Lung (tissue), 12 donors: ENCODE measurements around the gene FAM20B. TPM values are rescaled to one million over a fixed set of nuclear protein-coding genes. Genes with fewer than 3 reads are reported as not detected.

Experiments
- ATAC-seq: fragments of 200-7000 bp; cut with Tn5 transposase; one replicate; pipeline ENCODE4 v1.9.1; 2020; ENCODE audit warnings: moderate number of reproducible peaks; ENCODE audit not compliant: insufficient read depth, low FRiP score
- DNase-seq, 3 donors: peaks; one replicate each; pipeline ENCODE4 v3.0.0-alpha.2; 2013 to 2017
- H3K27ac ChIP-seq, 2 donors: one replicate each; pipeline ENCODE4 v1.5.1; 2013; ENCODE audit warnings: mild to moderate bottlenecking in 2 of 2, moderate library complexity in 2 of 2, control low read depth in 1 of 2, inconsistent platforms in 1 of 2, low read depth in 1 of 2, low read length in 1 of 2
- H3K27me3 ChIP-seq, 3 donors: one replicate each; pipeline ENCODE4 v1.5.1; 2013; ENCODE audit warnings: low read length in 2 of 3; ENCODE audit not compliant: control insufficient read depth in 3 of 3, insufficient read depth in 3 of 3
- H3K36me3 ChIP-seq, 4 donors: one replicate each; pipeline ENCODE4 v1.5.1; 2013; ENCODE audit warnings: low read length in 4 of 4, mild to moderate bottlenecking in 1 of 4, moderate library complexity in 1 of 4; ENCODE audit not compliant: control insufficient read depth in 4 of 4, insufficient read depth in 4 of 4
- H3K4me1 ChIP-seq, 5 donors: one replicate each; pipeline ENCODE4 v1.5.1; 2013; ENCODE audit warnings: low read length in 5 of 5, mild to moderate bottlenecking in 2 of 5, moderate library complexity in 1 of 5; ENCODE audit not compliant: control insufficient read depth in 5 of 5, insufficient read depth in 5 of 5
- H3K4me3 ChIP-seq: one replicate; pipeline ENCODE4 v1.5.1; 2013; ENCODE audit warnings: mild to moderate bottlenecking, control low read depth, moderate library complexity
- H3K9ac ChIP-seq, 2 donors: one replicate each; pipeline ENCODE4 v1.5.1; 2013; ENCODE audit warnings: low read length in 2 of 2, control low read depth in 1 of 2; ENCODE audit not compliant: insufficient read depth in 1 of 2
- H3K9me3 ChIP-seq, 4 donors: one replicate each; pipeline ENCODE4 v1.5.1; 2013; ENCODE audit warnings: low read length in 3 of 4, mild to moderate bottlenecking in 1 of 4, moderate library complexity in 1 of 4; ENCODE audit not compliant: control insufficient read depth in 4 of 4, insufficient read depth in 3 of 4
- CTCF ChIP-seq: IDR thresholded peaks from 2 replicates; pipeline ENCODE4 v1.5.1; 2012; ENCODE audit warnings: mild to moderate bottlenecking; ENCODE audit errors: control extremely low read depth, extremely low read depth
- WGBS, 2 donors: extraction: QIAGEN DNeasy Blood & Tissue Kit; methylation state at CpG; one replicate each; pipeline ENCODE4 v1.1.7; 2013; 5-methylcytosine and 5-hydroxymethylcytosine counted together
- polyA plus RNA-seq, 2 donors: library from polyadenylated mRNA; stranded (reverse); fragments of 200-250 nt; gene quantifications; one replicate each; pipeline ENCODE4 v1.2.1, GENCODE V29; 2013
- total RNA-seq, 2 donors: library from RNA; depleted of rRNA in 1 of 2; stranded (reverse); fragments of >200 nt in 1 of 2; gene quantifications; one replicate each; pipeline ENCODE4 v1.2.1, GENCODE V29; 2014 to 2021
- donor health status: control.
- donor health status: control.
- donor health status: Bipolar disorder and iron deficiency.
- donor health status: healthy.
- donor health status: DM: yes; HTN: yes; CAD: no.

FAM20B gene
- total and polyA plus RNA-seq, 4 donors: 7.9 to 35.8 (median 19.0) TPM

- Histone ChIP-seq H3K9me3 (no peaks in the 10 kb centered on the region), H3K27me3 (no peaks in the 10 kb centered on the region), H3K9ac (no peak overlapping the region), H3K27ac (no peak overlapping the region), H3K4me1 (peaks cover 0 to 24% (median 2%) of the 10 kb centered on the region in 5 donors), H3K4me3 (no peak overlapping the region), H3K36me3 (peaks cover 3 to 57% (median 23%) of the 10 kb centered on the region in 4 donors)
- ATAC-seq (no peak), DNase-seq (no peak)
- no peak for TF ChIP-seq CTCF
- whole genome bisulfite sequencing, 2 donors: 82 to 84% methylated on average over 8 of the region's 8 CpGs
These were observed 64.8 kb downstream of the FAM20B start for GRCh38 chr1:179090522-179090921.

GRCh38 chr1:179090923-179091322, 65.2 kb downstream of the FAM20B start:
- no peak for TF ChIP-seq CTCF
- Histone ChIP-seq H3K9ac (no peak overlapping the region), H3K4me3 (no peak overlapping the region), H3K4me1 (peaks cover 0 to 24% (median 2%) of the 10 kb centered on the region in 5 donors), H3K27ac (peak overlapping the region in 1 of 2 donors; percentile 64), H3K9me3 (no peaks in the 10 kb centered on the region), H3K27me3 (no peaks in the 10 kb centered on the region), H3K36me3 (peaks cover 6 to 56% (median 22%) of the 10 kb centered on the region in 4 donors)
- ATAC-seq: no peak
- 89 to 91% methylated on average over 4 of the region's 4 CpGs for WGBS, 2 donors
- DNase-seq: no peak

GRCh38 chr1:179091691-179092165, 66.0 kb downstream of the FAM20B start:
- Histone ChIP-seq H3K36me3 (peaks cover 8 to 56% (median 23%) of the 10 kb centered on the region in 4 donors), H3K9ac (no peak overlapping the region)
- no peak for DNase-seq

More at GRCh38 chr1:179091691-179092165, 66.0 kb downstream of the FAM20B start:
- TF ChIP-seq CTCF: no peak
- 31 to 36% methylated on average over 5 of the region's 5 CpGs for WGBS, 2 donors
- ATAC-seq: peak; percentile 37
- no peak overlapping the region for H3K4me3 ChIP-seq
- H3K27ac ChIP-seq: peak overlapping the region in 1 of 2 donors; percentile 64
- H3K4me1 ChIP-seq: peaks cover 0 to 24% (median 2%) of the 10 kb centered on the region in 5 donors
- no peaks in the 10 kb centered on the region for H3K27me3 ChIP-seq
- no peaks in the 10 kb centered on the region for H3K9me3 ChIP-seq
